Tongue (tissue), 2 donors: ENCODE results near the gene PCDHA5. TPM values are rescaled to one million over a fixed set of nuclear protein-coding genes. Genes with fewer than 3 reads are reported as not detected.
A peak's percentile ranks its signal among the peaks of the same experiment; 100 is the strongest.

Source experiments
- DNase-seq: peaks from one replicate; pipeline ENCODE4 v3.0.0-alpha.2; 2015
- total RNA-seq: library from RNA; depleted of rRNA; stranded (reverse); fragments of >200 nt; gene quantifications from one replicate; pipeline ENCODE4 v1.2.3, GENCODE V29; 2014

The PCDHA5 gene
- total RNA-seq, 1 donor from 2014 or later = 0.41 TPM

- no peak for DNase-seq
These were observed 41.3 kb downstream of the PCDHA5 start for GRCh38 chr5:140862441-140863295.

DNA sequence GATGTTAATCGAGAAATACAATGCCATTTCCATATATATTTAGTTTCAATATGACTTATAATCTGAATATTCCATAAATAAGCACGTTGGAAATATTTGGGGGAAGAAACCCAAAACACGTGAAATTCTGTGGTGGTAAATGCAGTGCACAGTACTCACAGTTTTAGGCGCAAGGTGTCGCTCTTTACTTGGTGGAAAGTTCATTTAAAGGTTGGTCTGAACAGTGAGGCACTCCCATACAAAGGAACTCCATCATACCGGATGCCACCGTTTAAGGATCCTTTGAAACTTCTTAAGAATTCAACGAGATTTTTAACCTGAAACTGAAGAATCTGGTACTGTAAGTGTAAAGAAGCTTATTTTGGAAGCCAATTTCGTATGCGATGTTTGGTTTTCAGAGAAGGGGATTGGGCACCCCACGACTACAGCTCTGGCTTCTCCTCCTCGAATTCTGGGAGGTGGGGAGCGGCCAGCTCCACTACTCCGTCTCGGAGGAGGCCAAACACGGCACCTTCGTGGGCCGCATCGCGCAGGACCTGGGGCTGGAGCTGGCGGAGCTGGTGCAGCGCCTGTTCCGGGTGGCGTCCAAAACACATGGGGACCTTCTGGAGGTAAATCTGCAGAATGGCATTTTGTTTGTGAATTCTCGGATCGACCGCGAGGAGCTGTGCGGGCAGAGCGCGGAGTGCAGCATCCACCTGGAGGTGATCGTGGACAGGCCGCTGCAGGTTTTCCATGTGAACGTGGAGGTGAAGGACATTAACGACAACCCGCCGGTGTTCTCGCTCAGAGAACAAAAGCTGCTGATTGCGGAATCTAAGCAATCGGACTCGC is 47.5 kb downstream of the PCDHA5 start, which contains the start of gene PCDHA11:
Gene PCDHA11 (plus strand): TSS at position 237 of the 834 bp plus-strand sequence. CDS start 147 bp downstream, at position 384.
- DNase-seq = peak; percentile 23

GRCh38 chr5:140869555-140869886 is 48.1 kb downstream of the PCDHA5 start:
- DNase-seq = no peak

- DNase-seq = no peak
These were observed 49.1 kb downstream of the PCDHA5 start for GRCh38 chr5:140870221-140871201.

Other genes starting within 250 kb of the PCDHA5 start
- 15.7 TPM for gene CD14, start 188.4 kb upstream of the PCDHA5 start, total RNA-seq
- 17.8 TPM for gene TMCO6, start 182.2 kb upstream of the PCDHA5 start, total RNA-seq
- 27.7 TPM for gene NDUFA2, start 174.0 kb upstream of the PCDHA5 start, total RNA-seq
- gene IK, start 173.8 kb upstream of the PCDHA5 start, total RNA-seq = 93.7 TPM
- gene WDR55, start 156.7 kb upstream of the PCDHA5 start, total RNA-seq = 16.9 TPM
- gene DND1, start 148.0 kb upstream of the PCDHA5 start, total RNA-seq = not detected
- 42.1 TPM for gene HARS1, start 130.2 kb upstream of the PCDHA5 start, total RNA-seq
- 24.8 TPM for gene HARS2, start 130.2 kb upstream of the PCDHA5 start, total RNA-seq
- 27.5 TPM for gene ZMAT2, start 121.2 kb upstream of the PCDHA5 start, total RNA-seq
- gene PCDHA1, start 35.5 kb upstream of the PCDHA5 start, total RNA-seq = not detected
- gene PCDHA2, start 26.8 kb upstream of the PCDHA5 start, total RNA-seq = 0.72 TPM
- 0.10 TPM for gene PCDHA3, start 20.6 kb upstream of the PCDHA5 start, total RNA-seq
- 1.4 TPM for gene PCDHA4, start 14.5 kb upstream of the PCDHA5 start, total RNA-seq
- gene PCDHA6, start 6.3 kb downstream of the PCDHA5 start, total RNA-seq = 0.82 TPM
- 0.21 TPM for gene PCDHA7, start 12.7 kb downstream of the PCDHA5 start, total RNA-seq
- not detected for gene PCDHA8, start 19.6 kb downstream of the PCDHA5 start, total RNA-seq
- 0.10 TPM for gene PCDHA9, start 26.8 kb downstream of the PCDHA5 start, total RNA-seq
- 0.21 TPM for gene PCDHA10, start 34.3 kb downstream of the PCDHA5 start, total RNA-seq
- gene PCDHA11, start 47.3 kb downstream of the PCDHA5 start, total RNA-seq = 0.51 TPM
- gene PCDHA12, start 53.7 kb downstream of the PCDHA5 start, total RNA-seq = 0.10 TPM
- 0.31 TPM for gene PCDHA13, start 60.5 kb downstream of the PCDHA5 start, total RNA-seq
- gene PCDHAC1, start 104.7 kb downstream of the PCDHA5 start, total RNA-seq = 0.41 TPM
- 4.6 TPM for gene PCDHAC2, start 144.9 kb downstream of the PCDHA5 start, total RNA-seq
- not detected for gene PCDHB1, start 229.8 kb downstream of the PCDHA5 start, total RNA-seq